GM19043 (cell line): ENCODE results near the gene HPCAL1.
A peak's percentile ranks its signal among the peaks of the same experiment; 100 is the strongest.

Experiments used
- ATAC-seq: cut with Tn5 transposase; IDR thresholded peaks from one replicate; pipeline ENCODE4 v1.9.1; 2021; ENCODE audit warnings: low read depth; ENCODE audit not compliant: unreplicated experiment

Gene HPCAL1

GRCh38 chr2:10366601-10367270, 64.0 kb downstream of the HPCAL1 start:
- ATAC-seq, result no peak

- no peak for ATAC-seq
Observed at GRCh38 chr2:10367472-10368439, 65.1 kb downstream of the HPCAL1 start.

GRCh38 chr2:10368491-10369231, 66.0 kb downstream of the HPCAL1 start:
- no peak for ATAC-seq

- ATAC-seq, result no peak
Observed at GRCh38 chr2:10369269-10370255, 66.9 kb downstream of the HPCAL1 start.

GRCh38 chr2:10370390-10370789, 67.7 kb downstream of the HPCAL1 start:
- no peak for ATAC-seq

GRCh38 chr2:10370895-10371294, 68.2 kb downstream of the HPCAL1 start:
- ATAC-seq, result no peak

- ATAC-seq, result no peak
Observed at GRCh38 chr2:10371441-10372196, 68.9 kb downstream of the HPCAL1 start.

GRCh38 chr2:10372203-10372861, 69.6 kb downstream of the HPCAL1 start:
- ATAC-seq, result no peak

- no peak for ATAC-seq
Observed at GRCh38 chr2:10372862-10373240, 70.1 kb downstream of the HPCAL1 start.

- ATAC-seq, result no peak
Observed at GRCh38 chr2:10373931-10374330, 71.2 kb downstream of the HPCAL1 start.

- ATAC-seq, result no peak
Observed at GRCh38 chr2:10374362-10374943, 71.7 kb downstream of the HPCAL1 start.

GRCh38 chr2:10375570-10376281, 73.0 kb downstream of the HPCAL1 start:
- ATAC-seq, result no peak

- no peak for ATAC-seq
Observed at GRCh38 chr2:10377052-10377746, 74.5 kb downstream of the HPCAL1 start.

- no peak for ATAC-seq
Observed at GRCh38 chr2:10377747-10378085, 75.0 kb downstream of the HPCAL1 start.

GRCh38 chr2:10378189-10378588, 75.5 kb downstream of the HPCAL1 start:
- ATAC-seq, result peak; percentile 77

- no peak for ATAC-seq
Observed at GRCh38 chr2:10380048-10380926, 77.6 kb downstream of the HPCAL1 start.
